ENCODE measurements around the gene CPXM2.

Gene CPXM2

DNA sequence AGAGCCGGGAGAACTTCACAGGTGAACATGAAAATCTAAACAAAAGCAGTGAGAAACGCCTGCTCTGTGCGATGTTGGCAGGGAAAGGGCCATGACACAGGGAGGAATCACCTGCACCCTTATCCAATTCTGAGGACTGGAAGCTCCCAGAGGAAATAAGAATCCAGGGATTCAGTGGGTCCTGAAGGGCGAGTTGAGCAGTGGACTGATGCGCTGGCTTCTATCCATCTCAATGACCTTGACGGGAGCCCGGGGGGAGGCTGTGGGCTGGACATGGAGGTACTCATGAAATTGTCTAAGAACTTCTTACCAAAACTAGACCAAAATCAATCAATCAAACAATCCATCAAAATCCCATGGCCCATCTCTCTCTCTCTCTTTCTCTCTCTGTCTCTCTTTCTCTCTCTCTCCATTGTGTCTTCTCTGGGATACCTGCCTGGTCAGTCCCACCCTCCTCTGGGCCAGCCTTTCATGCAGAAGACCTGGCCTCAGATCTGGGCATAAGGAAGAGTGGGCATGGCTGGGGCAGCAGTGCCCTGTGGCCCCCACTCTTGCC lies 7.2 kb downstream of the CPXM2 start:
- TF ChIP-seq, protein P1, sequence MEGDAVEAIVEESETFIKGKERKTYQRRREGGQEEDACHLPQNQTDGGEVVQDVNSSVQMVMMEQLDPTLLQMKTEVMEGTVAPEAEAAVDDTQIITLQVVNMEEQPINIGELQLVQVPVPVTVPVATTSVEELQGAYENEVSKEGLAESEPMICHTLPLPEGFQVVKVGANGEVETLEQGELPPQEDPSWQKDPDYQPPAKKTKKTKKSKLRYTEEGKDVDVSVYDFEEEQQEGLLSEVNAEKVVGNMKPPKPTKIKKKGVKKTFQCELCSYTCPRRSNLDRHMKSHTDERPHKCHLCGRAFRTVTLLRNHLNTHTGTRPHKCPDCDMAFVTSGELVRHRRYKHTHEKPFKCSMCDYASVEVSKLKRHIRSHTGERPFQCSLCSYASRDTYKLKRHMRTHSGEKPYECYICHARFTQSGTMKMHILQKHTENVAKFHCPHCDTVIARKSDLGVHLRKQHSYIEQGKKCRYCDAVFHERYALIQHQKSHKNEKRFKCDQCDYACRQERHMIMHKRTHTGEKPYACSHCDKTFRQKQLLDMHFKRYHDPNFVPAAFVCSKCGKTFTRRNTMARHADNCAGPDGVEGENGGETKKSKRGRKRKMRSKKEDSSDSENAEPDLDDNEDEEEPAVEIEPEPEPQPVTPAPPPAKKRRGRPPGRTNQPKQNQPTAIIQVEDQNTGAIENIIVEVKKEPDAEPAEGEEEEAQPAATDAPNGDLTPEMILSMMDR (IDR thresholded peaks at IDR 0.05): no peak

DNA sequence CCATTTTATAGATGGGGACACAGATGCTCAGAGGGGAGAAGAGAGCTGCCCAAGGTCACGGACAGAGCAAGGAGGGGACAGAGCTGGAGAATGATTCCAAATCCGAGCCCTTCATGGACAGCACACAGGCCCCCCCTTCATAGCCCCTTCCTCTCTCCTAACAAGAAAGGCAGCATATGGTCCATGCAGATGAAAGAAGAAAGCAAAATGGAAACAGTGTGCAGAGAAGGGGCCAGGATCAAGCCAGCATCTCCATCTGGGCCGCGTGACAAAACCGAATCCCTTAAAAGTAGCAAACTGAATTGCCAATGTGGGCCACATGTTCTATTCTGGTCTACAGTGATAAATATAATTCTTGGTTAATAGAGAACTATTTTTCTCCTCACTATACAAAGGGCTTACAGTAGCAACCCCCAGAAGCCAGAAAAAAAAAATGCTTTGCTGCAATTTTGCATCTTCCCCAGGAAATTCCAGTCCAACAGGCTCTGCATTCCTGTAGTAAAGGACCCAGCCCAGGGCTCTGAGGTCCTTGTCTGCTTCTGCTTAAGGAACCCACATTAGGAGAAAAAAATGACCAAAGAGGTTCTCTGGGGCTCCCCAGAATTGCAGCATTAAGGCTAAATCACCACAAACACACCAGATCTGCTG lies 7.8 kb downstream of the CPXM2 start:
- TF ChIP-seq, protein P1 (IDR thresholded peaks at IDR 0.05): no peak

DNA sequence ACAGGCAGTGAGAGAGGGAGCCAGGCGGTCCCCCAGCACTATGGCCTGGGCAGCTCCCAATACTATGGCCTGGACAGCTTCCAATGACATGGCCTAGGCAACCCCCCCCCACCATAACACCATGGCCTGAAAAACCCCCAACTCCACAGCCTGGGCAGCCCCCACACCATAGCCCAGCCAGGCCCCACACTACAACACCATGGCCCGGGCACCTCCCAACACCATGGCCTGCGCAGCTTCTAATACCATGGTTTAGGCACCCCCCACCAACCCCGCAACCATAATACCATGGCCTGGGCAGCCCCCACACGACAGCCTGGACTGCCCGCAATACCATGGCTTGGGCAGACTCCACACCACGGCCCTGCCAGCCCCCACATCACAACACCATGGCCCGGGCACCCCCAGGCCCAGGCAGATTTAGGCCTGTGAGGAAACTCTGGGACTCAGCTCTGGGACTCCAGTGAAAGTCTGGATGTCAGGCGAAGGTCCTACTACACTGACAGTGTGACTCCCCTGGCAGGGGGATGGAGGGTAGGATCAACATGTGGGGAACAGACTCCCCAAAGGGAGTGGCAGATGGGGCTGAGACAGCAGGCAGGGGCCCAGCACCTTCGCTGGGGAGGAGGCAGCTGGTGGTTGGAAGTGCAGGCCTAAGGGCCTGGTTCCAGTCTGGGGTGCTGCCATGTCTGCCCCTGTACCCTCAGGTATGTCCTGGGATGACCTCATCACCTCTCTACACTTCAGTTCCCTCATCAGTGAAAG lies 8.7 kb downstream of the CPXM2 start:
- TF ChIP-seq, protein P1 (IDR thresholded peaks at IDR 0.05): no peak

DNA sequence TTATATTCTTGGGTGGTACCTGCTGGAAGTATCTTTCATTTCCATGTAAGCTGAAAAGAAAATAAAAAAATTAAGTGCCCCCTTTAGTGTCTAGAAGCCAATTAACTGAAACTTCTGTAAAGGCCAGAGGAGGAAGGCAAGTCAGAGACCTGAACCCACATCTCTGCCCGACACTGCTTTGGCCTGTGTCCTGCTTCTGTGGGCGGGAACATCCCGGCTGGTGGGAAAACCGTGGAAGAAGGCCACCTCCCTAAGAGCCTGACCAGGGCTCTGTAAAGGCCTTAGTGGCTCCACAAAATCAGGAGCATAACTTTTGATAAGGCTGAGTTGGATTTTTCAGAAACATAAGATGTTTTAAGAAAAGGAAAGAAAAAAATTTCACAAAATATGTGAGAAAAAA lies 9.4 kb downstream of the CPXM2 start:
- TF ChIP-seq, protein P1 (IDR thresholded peaks at IDR 0.05): no peak

DNA sequence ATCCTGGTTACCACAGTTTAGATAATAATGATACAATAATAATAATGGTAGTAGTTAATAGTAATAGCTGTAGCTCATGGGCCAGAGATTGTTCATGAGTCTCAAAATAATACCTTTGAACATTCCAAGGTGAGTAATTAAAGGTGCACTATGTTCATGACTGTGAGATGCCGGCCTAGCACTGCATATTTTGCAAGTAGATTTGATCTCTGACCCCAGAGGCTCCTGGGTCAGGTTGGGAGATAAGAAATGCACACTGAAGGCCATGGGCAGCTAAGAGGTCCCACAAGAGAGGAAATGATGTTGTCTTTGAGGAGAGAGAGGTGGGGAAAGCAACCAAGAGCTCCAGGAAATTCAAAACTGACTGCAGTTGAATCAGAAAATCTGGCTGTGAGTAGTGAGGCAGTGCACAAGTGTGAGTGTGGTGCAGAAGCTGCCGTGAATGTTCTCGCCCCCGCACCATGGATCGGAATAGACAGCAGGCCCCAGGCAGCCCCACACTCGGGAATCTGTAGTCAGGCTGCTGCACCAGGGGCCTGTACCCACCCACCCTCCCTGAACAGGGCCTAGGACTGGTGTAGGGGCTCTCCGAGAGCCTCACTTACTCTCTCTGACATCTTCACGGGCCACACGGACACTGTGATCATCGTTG lies 11.9 kb downstream of the CPXM2 start:
- TF ChIP-seq, protein P1 (IDR thresholded peaks at IDR 0.05): no peak

- TF ChIP-seq, protein P1 (IDR thresholded peaks at IDR 0.05): no peak
These were observed 12.8 kb downstream of the CPXM2 start for GRCh38 chr10:123878666-123879303.

- TF ChIP-seq, protein P1 (IDR thresholded peaks at IDR 0.05): no peak
These were observed 21.3 kb downstream of the CPXM2 start for GRCh38 chr10:123870260-123870659.
